D721Med (cell line): ENCODE data around the gene TTC16.

ENCODE experiments used
- DNase-seq: peaks from one replicate; pipeline ENCODE4 v3.0.0; 2011; ENCODE audit warnings: low spot score; ENCODE audit not compliant: insufficient read length
- FAIRE-seq: peaks from 2 replicates; lab custom pipeline; 2011; peaks lifted over from hg19 to GRCh38; lab: Jason Lieb, UNC
- TF ChIP-seq, protein P1 (sequence below): IDR thresholded peaks from 2 replicates; pipeline ENCODE4 v1.5.1; 2012; ENCODE audit warnings: mild to moderate bottlenecking, control low read depth; ENCODE audit not compliant: insufficient read depth; ENCODE audit errors: missing control alignments

Gene TTC16

DNA sequence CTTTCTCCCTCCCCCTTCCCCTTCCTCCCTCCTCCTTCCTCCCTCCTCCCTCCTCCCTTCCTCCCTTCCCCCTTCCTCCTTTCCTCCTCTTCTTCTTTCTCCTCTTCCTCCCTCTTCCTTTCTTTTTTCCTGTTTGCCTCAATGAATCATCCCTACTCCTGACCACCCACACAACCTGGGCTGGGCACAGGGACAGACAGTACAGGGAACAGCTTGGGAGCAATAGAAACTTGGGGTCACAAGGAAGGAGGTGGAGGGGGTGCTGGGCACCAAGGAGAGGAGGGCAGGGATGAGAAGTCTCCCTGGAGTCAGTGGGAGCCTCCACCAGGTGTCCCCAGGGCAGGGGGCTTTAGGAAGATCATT, 5.0 kb downstream of the TTC16 start:
- DNase-seq (no peak), FAIRE-seq (no peak)
- TF ChIP-seq, protein P1, sequence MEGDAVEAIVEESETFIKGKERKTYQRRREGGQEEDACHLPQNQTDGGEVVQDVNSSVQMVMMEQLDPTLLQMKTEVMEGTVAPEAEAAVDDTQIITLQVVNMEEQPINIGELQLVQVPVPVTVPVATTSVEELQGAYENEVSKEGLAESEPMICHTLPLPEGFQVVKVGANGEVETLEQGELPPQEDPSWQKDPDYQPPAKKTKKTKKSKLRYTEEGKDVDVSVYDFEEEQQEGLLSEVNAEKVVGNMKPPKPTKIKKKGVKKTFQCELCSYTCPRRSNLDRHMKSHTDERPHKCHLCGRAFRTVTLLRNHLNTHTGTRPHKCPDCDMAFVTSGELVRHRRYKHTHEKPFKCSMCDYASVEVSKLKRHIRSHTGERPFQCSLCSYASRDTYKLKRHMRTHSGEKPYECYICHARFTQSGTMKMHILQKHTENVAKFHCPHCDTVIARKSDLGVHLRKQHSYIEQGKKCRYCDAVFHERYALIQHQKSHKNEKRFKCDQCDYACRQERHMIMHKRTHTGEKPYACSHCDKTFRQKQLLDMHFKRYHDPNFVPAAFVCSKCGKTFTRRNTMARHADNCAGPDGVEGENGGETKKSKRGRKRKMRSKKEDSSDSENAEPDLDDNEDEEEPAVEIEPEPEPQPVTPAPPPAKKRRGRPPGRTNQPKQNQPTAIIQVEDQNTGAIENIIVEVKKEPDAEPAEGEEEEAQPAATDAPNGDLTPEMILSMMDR, result no peak

DNA sequence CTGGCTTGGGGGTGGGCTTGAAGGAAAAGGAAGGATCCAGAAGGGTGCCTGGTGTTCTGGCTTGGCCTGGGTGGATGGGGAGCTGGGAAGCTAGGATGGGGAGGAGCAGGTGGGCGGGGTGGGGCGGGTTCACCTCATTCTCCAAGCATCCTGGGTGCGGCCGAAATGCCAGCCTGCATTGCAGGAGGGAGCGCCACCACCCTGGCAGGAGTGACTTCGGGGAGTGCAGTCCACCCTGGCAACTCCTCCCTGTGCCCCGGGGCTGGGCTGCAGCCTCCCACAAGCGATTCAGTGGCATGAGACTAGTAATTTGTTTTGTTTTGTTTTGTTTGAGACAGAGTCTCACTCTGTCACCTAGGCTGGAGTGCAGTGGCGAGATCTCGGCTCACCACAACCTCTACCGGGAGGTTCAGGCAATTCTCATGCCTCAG, 5.5 kb downstream of the TTC16 start:
- FAIRE-seq (no peak), DNase-seq (no peak)
- TF ChIP-seq, protein P1, result no peak

DNA sequence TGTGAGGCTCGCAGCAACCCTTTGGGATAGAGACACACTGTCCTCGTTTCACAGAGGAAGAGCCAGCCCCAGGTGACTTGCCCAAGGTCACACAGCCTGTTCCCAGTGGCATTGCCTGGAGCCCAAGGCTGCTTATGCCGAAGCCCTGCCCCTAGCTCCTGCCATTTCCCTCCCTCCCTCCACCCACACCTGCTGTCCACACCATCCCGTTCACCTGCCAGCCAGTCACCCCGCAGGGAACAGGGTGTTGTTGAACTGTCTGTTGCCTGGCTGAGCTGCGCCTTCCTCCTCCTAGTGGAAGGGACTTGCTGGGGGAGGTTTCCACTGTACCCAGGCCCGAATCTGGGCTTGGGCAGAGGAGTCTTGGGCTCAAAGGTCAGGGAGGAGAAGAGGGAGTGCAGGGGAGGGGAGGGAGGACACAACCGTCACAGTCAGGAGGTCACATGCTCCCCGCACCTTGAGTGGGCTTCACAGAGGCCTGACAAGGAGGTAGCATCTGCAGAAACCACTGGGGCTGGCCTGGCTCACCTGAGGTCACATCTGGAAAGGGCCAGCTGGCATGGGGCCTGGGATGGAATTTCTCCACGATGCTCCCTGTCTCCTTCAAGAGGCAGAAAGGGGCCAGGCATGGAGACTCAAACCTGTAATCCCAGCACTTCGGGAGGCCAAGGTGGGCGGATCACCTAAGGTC, 6.3 kb downstream of the TTC16 start:
- FAIRE-seq, result no peak
- no peak for DNase-seq
- TF ChIP-seq, protein P1, result no peak

DNA sequence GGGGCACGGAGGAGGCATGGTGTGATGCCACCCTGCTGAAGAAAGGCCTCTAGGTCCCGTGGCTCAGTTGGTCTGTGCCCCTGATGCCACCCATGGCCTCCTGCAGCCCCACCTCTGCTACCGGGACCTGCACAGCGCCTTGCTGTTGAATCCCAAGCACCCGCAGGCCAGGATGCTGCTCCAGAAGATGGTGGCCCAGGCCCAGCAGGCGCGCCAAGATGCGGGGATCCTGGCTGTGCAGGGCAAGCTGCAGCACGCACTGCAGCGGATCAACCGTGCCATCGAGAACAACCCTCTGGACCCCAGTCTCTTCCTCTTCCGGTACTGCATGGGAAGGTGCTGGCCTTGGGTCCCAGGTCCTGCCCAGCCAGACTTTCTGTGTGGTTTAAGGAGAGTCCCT, 7.1 kb downstream of the TTC16 start:
- FAIRE-seq (no peak), DNase-seq (no peak)
- TF ChIP-seq, protein P1, result no peak

DNA sequence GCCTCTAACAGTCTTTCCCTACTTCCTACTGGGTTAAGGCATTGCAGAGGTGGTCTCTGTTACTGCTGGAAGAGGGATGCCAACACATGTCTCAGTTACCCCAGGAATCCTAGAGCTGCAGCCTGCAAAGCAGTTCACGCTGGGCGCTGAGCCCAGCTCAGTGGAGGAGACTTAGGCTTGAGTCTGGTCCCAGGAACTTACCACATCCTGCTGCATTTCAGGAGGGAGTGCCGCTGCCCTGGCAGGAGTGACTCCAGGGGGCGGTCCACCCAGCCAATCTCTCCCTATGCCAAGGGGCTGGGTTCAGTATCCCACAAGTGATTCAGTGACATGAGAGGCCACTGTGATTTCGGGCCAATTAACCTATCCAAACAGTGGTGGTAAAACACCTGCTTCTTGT, 7.6 kb downstream of the TTC16 start:
- TF ChIP-seq, protein P1, result no peak
- no peak for FAIRE-seq
- no peak for DNase-seq

DNA sequence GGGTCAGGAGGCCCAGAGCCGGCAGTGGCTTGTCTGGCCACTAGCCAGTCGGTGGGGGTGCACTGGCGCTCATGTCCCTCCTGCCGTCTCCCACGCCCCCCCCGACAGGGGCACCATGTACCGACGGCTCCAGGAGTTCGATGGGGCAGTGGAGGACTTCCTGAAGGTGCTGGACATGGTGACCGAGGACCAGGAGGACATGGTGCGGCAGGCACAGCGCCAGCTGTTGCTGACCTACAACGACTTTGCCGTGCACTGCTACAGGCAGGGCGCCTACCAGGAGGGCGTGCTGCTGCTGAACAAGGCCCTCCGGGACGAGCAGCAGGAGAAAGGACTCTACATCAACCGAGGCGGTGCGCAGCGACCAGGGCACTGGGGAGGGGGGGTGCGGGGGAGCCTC, 8.1 kb downstream of the TTC16 start:
- DNase-seq, result no peak
- FAIRE-seq, result no peak
- TF ChIP-seq, protein P1, result no peak

DNA sequence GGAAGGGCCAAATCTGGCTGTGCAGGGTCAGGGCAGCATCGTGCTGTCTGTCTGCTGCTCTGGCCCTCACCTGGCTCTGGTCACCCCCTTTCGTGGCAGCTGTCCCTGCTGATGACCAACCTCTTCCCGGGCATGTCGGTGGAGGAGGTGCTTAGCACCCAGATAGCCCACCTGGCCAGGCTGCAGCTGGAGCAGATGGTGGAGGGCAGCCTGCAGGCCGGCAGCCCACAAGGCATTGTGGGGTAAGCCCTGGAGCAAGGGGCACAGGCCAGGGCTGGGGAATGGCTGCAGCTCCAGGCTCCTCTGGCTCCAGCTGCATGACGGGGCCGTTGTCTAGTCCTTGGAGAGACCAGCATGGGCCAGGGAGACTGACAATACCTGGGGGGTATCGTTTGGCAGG, 11.0 kb downstream of the TTC16 start:
- FAIRE-seq, result no peak
- TF ChIP-seq, protein P1, result no peak
- DNase-seq, result no peak
